ENCODE results near the gene SMIM41.

Gene SMIM41

DNA sequence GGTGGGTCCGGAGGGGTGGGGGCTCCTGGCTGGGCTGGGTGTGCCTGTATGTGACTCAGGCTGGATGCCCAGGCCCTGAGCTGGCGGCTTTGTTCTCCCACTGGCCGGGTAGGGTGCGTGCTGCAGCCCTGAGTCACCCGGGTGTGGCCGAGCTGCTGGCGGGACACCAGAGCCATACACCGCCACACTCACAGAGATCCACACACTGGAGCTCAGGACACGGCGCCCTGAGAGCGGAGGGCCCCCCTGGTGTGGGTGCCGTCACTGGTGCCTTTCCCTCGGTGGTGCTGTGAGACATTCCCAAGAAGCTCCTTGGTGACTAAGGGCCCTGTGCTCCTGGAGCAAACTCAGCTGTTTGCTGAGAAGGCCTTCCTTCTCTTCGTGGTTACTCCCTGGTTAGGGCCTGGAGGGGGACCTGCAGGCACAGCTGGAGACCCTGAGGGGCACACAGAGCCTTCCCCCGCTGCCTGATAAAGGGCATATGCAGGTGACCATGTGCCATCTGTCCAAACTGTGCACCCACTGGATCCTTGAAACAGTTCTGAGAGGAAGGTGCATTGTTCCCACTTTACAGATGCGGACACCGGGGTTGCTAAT is 68.0 kb downstream of the SMIM41 start:
- peak; percentile 57 for DNase-seq (ENCODE audit: low spot score)

DNA sequence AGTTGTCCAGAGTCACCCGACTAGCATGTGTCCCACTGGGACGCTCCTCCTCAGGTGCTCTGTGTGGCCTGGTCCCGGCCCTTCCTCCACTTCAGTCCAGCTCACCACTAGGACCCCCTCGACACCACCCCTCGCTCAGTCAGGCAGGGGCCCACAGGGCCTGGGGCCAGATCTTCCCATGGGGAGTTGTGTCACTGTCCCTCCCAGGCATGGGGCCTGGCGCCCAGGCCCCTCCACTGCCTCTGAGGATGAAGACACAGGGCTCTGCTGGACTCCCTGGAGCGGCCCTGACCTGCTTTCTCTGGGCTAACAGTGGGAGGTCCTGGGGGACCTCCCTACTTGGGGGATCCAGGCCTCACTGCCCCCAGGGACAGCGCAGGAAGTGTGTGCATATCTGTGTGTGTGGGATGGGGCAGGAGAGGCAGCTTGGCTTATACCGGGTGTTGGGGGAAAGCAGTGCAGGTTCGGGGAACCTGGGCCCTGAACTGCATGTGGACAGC is 68.5 kb downstream of the SMIM41 start:
- peak; percentile 46 for DNase-seq (ENCODE audit: low spot score)

DNA sequence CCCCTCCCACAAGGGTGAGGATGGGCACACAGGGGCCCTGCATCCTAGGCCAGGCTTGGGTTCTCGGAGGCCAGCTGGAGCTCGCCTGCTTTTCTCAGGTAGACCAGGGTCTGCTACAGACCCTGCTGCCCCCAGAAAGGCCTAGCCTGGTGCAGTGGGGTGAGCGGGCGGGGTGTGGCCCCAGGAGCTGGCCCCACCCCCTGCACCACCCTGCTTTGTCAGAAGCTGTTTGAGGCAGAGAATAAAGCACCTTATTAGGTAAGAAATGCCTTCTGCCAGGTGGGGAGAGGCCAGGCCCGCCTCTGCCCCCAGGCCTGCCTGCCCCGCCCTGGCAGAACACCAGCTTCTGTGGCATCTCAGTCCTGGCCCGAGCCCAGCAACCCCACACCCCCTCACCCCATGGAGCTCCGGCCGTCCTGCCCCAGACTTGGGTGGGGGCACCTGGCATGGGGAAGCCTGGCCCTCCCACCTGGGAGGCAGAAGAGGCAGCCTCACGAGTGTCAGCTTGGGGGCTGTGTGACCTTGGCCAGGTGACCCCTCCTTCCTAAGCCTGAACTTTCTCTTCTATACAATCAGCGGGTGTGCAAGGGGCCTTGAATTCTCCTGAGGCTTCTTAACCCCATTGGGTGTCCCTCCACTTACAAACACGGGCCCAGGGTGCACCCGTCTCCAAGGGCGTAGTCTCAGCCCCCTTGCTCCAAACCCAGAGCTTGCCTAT is 69.1 kb downstream of the SMIM41 start:
- peak; percentile 49 for DNase-seq (ENCODE audit: low spot score)

DNA sequence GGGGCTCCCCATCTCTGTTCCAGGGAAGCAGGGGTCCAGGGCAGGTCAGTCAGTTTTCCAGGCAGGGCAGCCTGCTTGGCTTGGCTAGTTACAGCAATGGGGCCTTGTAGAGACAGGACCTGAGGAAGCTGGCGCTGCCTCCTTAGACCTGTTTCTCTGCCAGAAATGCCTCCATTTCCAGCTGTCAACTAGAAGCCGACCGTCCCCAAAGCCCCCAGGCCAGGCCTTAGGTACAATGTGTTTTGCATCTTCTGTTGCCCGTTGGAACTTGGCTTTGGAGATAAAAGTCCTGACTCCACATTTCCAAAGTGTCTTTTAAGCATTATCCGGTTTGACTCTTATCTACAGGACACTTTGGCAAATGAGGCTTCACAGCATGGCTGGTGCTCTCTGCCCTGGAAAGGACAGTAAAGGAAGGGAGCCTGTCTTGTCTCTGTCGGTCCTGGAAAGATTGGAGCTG is 69.7 kb downstream of the SMIM41 start:
- DNase-seq (ENCODE audit: low spot score): peak; percentile 48

DNA sequence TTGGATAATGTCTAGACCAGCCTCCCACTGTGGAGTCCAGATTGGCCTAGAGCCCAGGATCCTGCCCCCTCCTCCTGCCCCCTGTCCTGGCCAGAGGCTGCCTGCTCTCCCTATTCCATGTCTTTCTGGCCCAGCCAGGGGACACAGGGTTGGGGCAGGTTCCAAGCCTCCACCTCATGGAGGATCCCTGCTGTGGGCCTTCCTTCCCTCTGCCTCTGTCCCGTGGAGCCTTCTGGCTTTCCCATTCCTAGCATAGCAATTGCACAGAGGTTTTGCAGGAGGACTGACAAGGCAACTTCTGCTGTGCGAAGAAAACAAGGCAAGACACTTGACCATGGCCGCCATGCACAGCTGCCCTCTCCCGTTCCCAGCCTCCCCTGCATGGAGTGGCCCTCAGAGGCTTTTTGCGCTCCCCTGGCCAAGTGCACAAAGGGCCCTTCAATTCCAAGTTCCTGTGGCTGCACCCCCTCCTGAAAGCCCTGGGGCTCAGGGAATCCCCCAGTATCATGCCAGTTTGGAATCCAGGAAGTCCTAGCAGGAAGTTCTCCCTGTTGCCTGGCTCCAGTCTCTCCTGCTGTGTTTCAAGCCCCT is 70.2 kb downstream of the SMIM41 start:
- DNase-seq (ENCODE audit: low spot score): peak; percentile 53

DNA sequence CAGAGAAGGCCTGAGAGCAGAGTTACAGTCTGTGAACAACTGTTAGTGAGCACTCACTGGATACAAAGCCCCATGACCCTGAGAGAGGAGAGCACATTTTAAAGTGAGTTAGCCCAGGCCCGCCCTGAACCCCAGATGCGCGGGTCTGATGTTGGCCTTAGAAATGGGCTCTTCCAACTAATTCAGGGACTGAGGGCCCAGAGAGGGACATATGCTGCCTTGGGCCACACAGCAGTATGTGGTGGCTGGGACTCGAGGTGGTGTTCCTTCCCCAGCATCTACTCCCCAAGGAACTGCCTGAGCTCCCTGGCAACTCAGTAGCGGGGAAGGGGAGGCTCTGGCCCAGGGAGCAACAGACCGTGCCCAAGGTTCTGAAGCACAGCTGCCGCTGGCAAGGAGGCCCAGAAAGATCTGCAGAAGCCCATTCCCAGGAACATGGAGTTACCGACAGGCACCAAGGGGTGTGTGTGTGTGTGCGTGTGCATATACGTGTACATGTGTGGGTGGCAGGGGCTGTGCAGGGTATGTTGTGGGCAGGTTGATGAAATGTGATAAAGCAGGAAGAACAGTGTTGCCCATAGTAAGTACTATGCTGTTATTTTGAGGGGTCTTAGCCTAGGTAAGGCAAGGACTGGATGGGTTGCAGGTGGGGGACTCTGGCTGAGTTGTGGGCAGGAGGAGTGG is 71.8 kb downstream of the SMIM41 start:
- peak; percentile 47 for DNase-seq (ENCODE audit: low spot score)

DNA sequence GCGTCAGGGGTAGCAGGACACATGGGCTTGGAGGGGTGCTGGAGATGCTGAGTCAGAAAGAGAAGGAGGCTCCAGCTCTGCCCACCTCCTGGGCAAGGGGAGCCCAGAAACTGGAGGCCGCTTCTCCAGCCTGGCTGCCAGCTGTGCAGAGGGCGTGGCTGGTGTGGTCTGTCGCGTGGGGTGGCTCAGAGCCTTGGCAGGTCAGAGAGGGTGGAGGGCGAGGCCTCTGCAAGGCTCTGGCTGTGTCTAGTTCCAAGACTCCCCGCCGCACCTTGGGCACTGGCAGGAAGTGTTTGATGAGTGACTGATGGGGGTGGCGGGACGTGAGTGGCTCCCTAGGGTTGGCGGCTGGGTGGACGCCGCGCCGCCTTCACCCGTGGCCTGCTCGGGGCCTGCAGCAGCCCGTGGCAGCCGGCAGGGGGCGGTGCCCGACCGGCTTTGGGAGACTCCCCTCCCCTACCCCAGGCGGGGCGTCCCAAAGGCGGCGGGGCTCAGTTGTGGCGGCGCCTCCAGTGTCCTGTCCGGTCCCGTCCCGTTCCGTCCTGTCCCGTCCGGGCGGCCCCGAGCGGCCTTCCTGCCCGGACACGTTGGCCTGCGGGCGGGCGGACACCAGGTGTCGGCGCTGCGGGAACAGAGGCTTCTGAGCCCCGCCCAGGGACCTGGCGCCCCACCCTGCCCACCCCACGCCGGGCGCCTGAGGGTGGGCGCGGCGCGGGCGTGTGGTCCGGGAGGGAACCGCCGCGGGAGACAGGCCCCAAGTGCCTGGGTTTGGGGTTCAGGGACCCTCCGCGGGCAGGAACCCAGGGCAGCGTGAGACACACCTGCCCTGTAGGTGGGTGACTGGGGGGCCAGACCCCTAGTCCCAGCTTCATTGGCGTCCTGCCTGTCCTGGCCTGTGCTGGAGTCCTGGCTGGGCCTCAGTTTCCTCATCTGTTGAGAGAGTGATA is 72.6 kb downstream of the SMIM41 start:
- peak; percentile 93 for DNase-seq (ENCODE audit: low spot score)

DNA sequence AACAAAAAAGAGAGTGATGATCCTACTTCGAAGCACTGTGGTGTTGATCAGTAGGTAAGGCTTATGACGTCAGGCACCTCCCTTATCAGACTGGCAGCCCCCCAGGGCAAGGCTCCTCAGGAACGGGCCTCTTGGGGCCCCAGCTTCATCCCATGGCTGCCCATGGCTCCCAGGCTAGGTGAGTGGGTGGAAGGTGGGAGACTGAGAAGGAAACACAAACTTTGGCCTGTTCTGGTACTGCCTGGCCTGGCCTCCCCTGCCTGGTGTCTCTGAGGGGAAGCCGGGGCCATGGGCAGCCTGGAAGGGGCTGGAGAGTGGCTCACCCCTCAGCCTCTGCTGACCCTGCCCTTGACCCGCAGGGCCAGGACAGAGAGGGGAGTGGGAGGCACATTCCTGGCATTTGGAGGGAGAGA is 73.4 kb downstream of the SMIM41 start:
- no peak for DNase-seq (ENCODE audit: low spot score)

DNA sequence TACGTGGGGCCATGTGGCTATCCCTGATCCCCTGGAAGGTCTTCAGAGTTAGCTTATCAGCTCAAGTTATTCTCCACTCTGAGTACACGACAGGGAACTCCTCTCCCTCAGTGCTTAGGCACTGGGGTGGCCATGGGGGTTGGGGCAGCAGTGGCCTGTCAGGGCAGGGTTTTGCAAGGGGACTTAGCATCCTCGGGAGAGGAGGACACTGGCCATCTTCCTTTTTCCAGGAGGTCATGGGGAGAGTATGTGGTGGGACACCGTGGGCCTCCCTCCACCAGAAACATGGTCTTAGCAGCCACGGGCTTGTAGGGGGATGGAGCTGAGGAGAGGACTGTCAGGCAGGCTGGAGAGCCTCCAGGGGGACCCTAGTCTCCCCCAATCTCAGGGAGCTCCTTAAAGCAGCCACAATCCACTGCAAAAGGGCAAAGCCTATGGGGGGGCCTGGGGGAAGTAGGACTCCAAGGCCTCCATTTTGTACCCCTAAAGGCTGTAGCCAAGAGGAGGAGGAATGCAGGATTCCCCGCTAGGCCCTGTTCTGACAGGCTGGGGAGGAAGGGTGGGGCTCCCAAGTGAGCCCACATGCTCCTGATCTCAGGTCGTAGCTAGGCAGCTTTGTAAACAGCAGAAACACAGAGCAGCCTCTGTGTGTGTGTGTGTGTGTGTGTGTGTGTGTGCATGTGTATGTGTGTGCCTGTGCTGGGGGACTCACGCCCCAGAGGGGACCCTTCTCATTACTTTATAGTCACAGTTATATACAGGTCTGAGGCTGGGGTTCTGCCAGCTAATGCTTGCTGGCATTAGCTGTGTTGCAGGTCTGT is 75.8 kb downstream of the SMIM41 start:
- no peak for DNase-seq (ENCODE audit: low spot score)

DNA sequence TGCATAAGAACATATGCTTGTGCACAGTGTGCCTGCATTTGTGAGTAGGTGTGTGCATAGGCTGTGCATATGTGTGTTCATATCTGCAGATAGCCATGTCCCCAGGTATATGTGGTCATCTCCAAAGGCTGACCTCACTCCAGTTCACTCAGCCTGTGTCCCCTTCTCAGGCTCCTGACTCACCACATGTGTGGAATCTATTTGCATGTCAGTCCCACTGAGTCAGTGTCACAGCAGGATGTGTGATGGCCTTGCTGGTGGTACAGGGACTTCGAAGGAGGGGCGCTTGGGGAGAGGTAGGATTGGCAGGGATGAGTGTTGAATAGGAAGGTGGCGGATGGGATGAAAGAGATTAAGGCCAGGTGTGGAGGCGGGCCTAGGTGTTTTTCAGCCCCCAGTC is 76.8 kb downstream of the SMIM41 start:
- no peak for DNase-seq (ENCODE audit: low spot score)

DNA sequence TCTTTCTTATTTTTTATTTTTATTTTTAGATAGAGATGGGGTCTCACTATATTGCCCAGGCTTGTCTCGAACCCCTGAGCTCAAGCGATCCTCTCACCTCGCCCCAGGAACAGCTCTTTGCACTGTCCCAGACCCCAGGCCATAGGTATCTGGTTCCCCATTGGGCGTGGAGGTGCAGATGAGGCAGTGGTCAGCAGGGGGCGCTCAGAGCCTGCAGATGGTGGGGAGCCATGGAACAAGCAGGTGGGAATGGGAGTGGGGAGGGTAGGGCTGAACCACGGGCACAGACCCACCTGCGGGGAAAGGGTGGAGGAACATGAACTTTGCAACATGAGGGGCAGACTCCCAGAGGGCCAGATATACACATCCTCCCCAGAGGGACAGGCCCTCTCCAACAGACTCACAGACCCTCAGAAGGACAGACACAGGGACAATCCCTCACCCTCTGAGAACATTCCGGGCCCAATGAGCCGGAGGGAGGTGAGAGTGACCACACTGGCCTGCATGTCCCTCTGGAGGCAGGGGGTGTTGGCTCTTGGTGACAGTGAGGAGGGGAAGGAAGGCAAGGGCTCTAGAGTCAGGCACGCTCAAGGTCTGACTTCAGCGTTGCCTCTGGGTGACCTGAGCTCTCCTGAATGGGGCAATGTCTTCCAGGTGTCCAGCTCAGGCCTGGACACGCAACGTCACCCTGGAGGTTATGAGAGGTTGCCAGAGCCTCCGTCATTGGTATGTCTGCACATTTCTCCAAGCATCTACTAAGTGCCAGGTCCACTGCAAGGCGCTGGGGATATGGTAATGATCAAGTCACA is 77.5 kb downstream of the SMIM41 start:
- DNase-seq (ENCODE audit: low spot score): peak; percentile 93

DNA sequence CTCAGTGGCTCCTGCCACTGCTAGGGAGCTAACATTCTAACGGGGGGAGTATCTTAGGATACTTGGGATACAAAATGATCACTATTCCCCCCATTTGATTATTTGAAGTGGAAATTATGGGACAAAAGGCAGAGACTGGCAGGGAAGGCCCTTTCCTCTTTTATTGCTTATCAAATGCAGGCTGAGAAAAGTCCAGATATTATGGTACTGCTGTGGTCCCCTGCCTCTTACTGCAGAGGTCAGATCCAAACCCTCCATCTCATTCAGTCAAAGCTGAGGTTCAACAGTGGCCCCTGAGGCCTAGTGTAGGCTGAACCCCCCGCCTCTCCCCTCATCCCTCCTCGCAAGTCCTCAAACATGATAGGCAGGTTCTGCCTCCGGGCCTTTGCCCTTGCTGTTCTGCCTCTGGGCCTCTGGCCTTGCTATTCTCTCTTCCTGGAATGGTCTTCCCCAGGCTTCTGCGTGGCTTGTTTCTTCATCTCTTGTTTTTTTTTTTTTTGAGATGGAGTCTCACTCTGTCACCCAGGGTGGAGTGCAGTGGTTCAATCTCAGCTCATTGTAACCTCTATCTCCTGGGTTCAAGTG is 78.2 kb downstream of the SMIM41 start:
- DNase-seq (ENCODE audit: low spot score): no peak

Data from ecto neural progenitor cell (in vitro differentiated cells).